GM23338 (cell line): ENCODE measurements around the gene APOL6. TPM values are rescaled to one million over a fixed set of nuclear protein-coding genes. Genes with fewer than 3 reads are reported as not detected.

Source experiments
- ATAC-seq: fragments of 200-7000 bp; cut with Tn5 transposase; 3 replicates; pipeline ENCODE4 v1.9.1; 2020
- DNase-seq: peaks from one replicate; pipeline ENCODE4 v3.0.0-alpha.2; 2015; ENCODE audit warnings: low spot score
- H2AFZ ChIP-seq: fragments of 200-600 bp; sonication (generic); 2 replicates; pipeline ENCODE4 v1.8.0; 2016; ENCODE audit warnings: antibody characterized with exemption, mild to moderate bottlenecking, moderate library complexity
- H3F3A ChIP-seq: fragments of 200-600 bp; sonication (generic); replicated peaks from 2 replicates; pipeline ENCODE4 v1.8.0; 2017; ENCODE audit warnings: antibody characterized with exemption, mixed run types, low read depth
- H3K27ac ChIP-seq: fragments of 200-600 bp; sonication (generic); 2 replicates; pipeline ENCODE4 v1.6.1; 2016; ENCODE audit warnings: low read depth
- H3K27me3 ChIP-seq: fragments of 200-600 bp; sonication (generic); 2 replicates; pipeline ENCODE4 v1.8.0; 2016; ENCODE audit warnings: mild to moderate bottlenecking, mixed run types, moderate library complexity; ENCODE audit not compliant: insufficient read depth
- H3K36me3 ChIP-seq: fragments of 200-600 bp; sonication (generic); 2 replicates; pipeline ENCODE4 v1.8.0; 2016; ENCODE audit warnings: mild to moderate bottlenecking; ENCODE audit not compliant: insufficient read depth
- H3K4me1 ChIP-seq: fragments of 200-600 bp; sonication (generic); 2 replicates; pipeline ENCODE4 v1.8.0; 2016; ENCODE audit warnings: mild to moderate bottlenecking, moderate library complexity; ENCODE audit not compliant: insufficient read depth
- H3K4me2 ChIP-seq: fragments of 200-600 bp; sonication (generic); 2 replicates; pipeline ENCODE4 v1.7.1; 2017; ENCODE audit warnings: mixed run types
- H3K4me3 ChIP-seq: fragments of 200-600 bp; sonication (generic); 2 replicates; pipeline ENCODE4 v1.6.1; 2016; ENCODE audit warnings: mixed run types
- H3K79me2 ChIP-seq: fragments of 200-600 bp; sonication (generic); replicated peaks from 2 replicates; pipeline ENCODE4 v1.8.0; 2017; ENCODE audit warnings: mild to moderate bottlenecking; ENCODE audit not compliant: insufficient read depth
- H3K9me2 ChIP-seq: fragments of 200-600 bp; sonication (generic); 2 replicates; pipeline ENCODE4 v1.8.0; 2017; ENCODE audit not compliant: insufficient read depth
- H4K20me1 ChIP-seq: fragments of 200-600 bp; sonication (generic); replicated peaks from 2 replicates; pipeline ENCODE4 v1.8.0; 2017; ENCODE audit warnings: mild to moderate bottlenecking; ENCODE audit not compliant: insufficient read depth
- H3K27ac Mint-ChIP-seq: 2 replicates; pipeline ENCODE4 v1.8.0; 2020; ENCODE audit warnings: inconsistent platforms, mild to moderate bottlenecking, moderate library complexity, mixed read lengths
- H3K27me3 Mint-ChIP-seq: 3 replicates; pipeline ENCODE4 v1.8.0; 2022; ENCODE audit warnings: low read depth, mild to moderate bottlenecking, moderate library complexity, mixed read lengths, inconsistent platforms; ENCODE audit not compliant: insufficient read depth, poor library complexity
- H3K36me3 Mint-ChIP-seq: 3 replicates; pipeline ENCODE4 v1.8.0; 2021; ENCODE audit warnings: low read depth, mild to moderate bottlenecking, inconsistent platforms, moderate library complexity, mixed read lengths
- H3K4me1 Mint-ChIP-seq: 3 replicates; pipeline ENCODE4 v1.8.0; 2020; ENCODE audit warnings: mild to moderate bottlenecking, inconsistent platforms, mixed read lengths
- H3K4me3 Mint-ChIP-seq: 3 replicates; pipeline ENCODE4 v1.8.0; 2021; ENCODE audit warnings: moderate library complexity, mild to moderate bottlenecking, inconsistent platforms, mixed read lengths
- H3K9me3 Mint-ChIP-seq: 3 replicates; pipeline ENCODE4 v1.8.0; 2020; ENCODE audit warnings: moderate library complexity, mild to moderate bottlenecking, inconsistent platforms, mixed read lengths
- EZH2 ChIP-seq: fragments of 200-600 bp; sonication (generic); IDR thresholded peaks from one replicate; pipeline ENCODE4 v1.8.0; 2017; ENCODE audit warnings: antibody characterized with exemption, mild to moderate bottlenecking, low read depth; ENCODE audit not compliant: unreplicated experiment
- EZH2phosphoT487 ChIP-seq: fragments of 200-600 bp; sonication (generic); IDR thresholded peaks from one replicate; pipeline ENCODE4 v1.8.1; 2018; ENCODE audit warnings: antibody characterized with exemption; ENCODE audit not compliant: unreplicated experiment
- JUNB ChIP-seq: IDR thresholded peaks from one replicate; pipeline ENCODE4 v1.6.1; 2016; ENCODE audit warnings: antibody characterized with exemption; ENCODE audit not compliant: unreplicated experiment
- NANOG ChIP-seq: IDR thresholded peaks from 2 replicates; pipeline ENCODE4 v1.6.1; 2016; ENCODE audit warnings: antibody characterized with exemption, borderline replicate concordance
- ZNF331 ChIP-seq: fragments of 250-450 bp; sonication (Bioruptor Pico); IDR thresholded peaks from 2 replicates; pipeline ENCODE4 v1.5.0; 2020; ENCODE audit warnings: low read depth, mild to moderate bottlenecking, moderate library complexity
- polyA plus RNA-seq: library from polyadenylated mRNA; unstranded; fragments of >200 nt; fragmentation: Nextera tagmentation; extraction: Ambion mirVana; gene quantifications from 2 replicates; pipeline ENCODE4 v1.2.1, GENCODE V29; 2016
- total RNA-seq: library from RNA; depleted of rRNA; stranded (reverse); fragments of >200 nt; shearing (Covaris generic); gene quantifications from 2 replicates; pipeline ENCODE4 v1.2.3, GENCODE V29; 2014
- TF ChIP-seq, protein P1 (sequence below), 2 experiments: fragments of 200-600 bp in 1 of 2; sonication (generic) in 1 of 2; conservative IDR thresholded peaks; 2 replicates each; pipeline versions ENCODE4 v1.5.1 to v1.6.1; 2016 to 2017; ENCODE audit warnings: antibody characterized with exemption in 2 of 2, low read depth in 2 of 2, mild to moderate bottlenecking in 2 of 2, moderate library complexity in 1 of 2
- TF ChIP-seq, protein P2 (sequence below): fragments of 250-450 bp; sonication (Bioruptor Pico); IDR thresholded peaks from 2 replicates; pipeline ENCODE4 v1.5.0; 2020; ENCODE audit warnings: mild to moderate bottlenecking, moderate library complexity
- TF ChIP-seq, protein P3 (sequence below): IDR thresholded peaks from one replicate; pipeline ENCODE4 v1.6.1; 2018; ENCODE audit warnings: antibody characterized with exemption; ENCODE audit not compliant: unreplicated experiment
- TF ChIP-seq, protein P4 (sequence below): IDR thresholded peaks from 2 replicates; pipeline ENCODE4 v1.6.1; 2016; ENCODE audit warnings: antibody characterized with exemption

The APOL6 gene
- total and polyA plus RNA-seq, 2 experiments from 2014 or later = 0.10 to 0.14 TPM

DNA sequence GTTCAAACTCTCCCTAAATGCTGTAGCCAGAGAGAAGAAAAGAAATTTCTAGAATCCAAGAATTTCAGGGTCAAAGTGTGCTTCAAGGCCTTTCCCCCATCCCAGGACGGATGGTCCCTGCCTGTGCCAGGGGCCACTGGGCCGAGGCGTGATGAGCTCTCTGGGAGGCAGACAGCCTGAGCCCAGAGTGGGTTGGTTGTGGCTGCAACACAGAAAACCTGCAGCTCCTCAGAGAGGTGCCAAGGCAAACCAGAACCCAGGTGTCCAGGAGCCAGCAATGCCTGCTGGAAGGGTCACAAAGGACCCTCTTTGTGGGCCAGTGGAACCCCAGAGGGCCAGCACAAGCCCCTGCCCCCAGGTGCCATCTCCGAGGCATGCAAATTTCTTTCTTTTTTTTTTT lies 2.6 kb upstream of the APOL6 start:
- no peak overlapping the region for H3K27ac ChIP-seq
- peaks cover 3% of the 10 kb centered on the region; the same call in 1 of the 2 replicates for H3K9me2 ChIP-seq
- H2AFZ ChIP-seq = no peak overlapping the region
- no peaks in the 10 kb centered on the region; the same call in 1 of the 3 replicates for H3K9me3 Mint-ChIP-seq
- peaks cover 6% of the 10 kb centered on the region for H3K27me3 Mint-ChIP-seq
- no peak for ATAC-seq
- H4K20me1 ChIP-seq = no peaks in the 10 kb centered on the region
- DNase-seq = no peak
- H3K36me3 ChIP-seq = no peaks in the 10 kb centered on the region
- no peak overlapping the region for H3K27ac Mint-ChIP-seq
- peaks cover 23% of the 10 kb centered on the region for H3K4me1 Mint-ChIP-seq
- H3K4me1 ChIP-seq = peaks cover 10% of the 10 kb centered on the region
- H3K79me2 ChIP-seq = no peaks in the 10 kb centered on the region
- no peak for TF ChIP-seq ZNF331 (CRISPR knock-in tag)
- TF ChIP-seq, protein P1, sequence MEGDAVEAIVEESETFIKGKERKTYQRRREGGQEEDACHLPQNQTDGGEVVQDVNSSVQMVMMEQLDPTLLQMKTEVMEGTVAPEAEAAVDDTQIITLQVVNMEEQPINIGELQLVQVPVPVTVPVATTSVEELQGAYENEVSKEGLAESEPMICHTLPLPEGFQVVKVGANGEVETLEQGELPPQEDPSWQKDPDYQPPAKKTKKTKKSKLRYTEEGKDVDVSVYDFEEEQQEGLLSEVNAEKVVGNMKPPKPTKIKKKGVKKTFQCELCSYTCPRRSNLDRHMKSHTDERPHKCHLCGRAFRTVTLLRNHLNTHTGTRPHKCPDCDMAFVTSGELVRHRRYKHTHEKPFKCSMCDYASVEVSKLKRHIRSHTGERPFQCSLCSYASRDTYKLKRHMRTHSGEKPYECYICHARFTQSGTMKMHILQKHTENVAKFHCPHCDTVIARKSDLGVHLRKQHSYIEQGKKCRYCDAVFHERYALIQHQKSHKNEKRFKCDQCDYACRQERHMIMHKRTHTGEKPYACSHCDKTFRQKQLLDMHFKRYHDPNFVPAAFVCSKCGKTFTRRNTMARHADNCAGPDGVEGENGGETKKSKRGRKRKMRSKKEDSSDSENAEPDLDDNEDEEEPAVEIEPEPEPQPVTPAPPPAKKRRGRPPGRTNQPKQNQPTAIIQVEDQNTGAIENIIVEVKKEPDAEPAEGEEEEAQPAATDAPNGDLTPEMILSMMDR (conservative IDR thresholded peaks at IDR 0.05; ENCODE audit: low read depth in 2 of 2) = no peak
- no peak for TF ChIP-seq EZH2phosphoT487
- TF ChIP-seq, protein P2, sequence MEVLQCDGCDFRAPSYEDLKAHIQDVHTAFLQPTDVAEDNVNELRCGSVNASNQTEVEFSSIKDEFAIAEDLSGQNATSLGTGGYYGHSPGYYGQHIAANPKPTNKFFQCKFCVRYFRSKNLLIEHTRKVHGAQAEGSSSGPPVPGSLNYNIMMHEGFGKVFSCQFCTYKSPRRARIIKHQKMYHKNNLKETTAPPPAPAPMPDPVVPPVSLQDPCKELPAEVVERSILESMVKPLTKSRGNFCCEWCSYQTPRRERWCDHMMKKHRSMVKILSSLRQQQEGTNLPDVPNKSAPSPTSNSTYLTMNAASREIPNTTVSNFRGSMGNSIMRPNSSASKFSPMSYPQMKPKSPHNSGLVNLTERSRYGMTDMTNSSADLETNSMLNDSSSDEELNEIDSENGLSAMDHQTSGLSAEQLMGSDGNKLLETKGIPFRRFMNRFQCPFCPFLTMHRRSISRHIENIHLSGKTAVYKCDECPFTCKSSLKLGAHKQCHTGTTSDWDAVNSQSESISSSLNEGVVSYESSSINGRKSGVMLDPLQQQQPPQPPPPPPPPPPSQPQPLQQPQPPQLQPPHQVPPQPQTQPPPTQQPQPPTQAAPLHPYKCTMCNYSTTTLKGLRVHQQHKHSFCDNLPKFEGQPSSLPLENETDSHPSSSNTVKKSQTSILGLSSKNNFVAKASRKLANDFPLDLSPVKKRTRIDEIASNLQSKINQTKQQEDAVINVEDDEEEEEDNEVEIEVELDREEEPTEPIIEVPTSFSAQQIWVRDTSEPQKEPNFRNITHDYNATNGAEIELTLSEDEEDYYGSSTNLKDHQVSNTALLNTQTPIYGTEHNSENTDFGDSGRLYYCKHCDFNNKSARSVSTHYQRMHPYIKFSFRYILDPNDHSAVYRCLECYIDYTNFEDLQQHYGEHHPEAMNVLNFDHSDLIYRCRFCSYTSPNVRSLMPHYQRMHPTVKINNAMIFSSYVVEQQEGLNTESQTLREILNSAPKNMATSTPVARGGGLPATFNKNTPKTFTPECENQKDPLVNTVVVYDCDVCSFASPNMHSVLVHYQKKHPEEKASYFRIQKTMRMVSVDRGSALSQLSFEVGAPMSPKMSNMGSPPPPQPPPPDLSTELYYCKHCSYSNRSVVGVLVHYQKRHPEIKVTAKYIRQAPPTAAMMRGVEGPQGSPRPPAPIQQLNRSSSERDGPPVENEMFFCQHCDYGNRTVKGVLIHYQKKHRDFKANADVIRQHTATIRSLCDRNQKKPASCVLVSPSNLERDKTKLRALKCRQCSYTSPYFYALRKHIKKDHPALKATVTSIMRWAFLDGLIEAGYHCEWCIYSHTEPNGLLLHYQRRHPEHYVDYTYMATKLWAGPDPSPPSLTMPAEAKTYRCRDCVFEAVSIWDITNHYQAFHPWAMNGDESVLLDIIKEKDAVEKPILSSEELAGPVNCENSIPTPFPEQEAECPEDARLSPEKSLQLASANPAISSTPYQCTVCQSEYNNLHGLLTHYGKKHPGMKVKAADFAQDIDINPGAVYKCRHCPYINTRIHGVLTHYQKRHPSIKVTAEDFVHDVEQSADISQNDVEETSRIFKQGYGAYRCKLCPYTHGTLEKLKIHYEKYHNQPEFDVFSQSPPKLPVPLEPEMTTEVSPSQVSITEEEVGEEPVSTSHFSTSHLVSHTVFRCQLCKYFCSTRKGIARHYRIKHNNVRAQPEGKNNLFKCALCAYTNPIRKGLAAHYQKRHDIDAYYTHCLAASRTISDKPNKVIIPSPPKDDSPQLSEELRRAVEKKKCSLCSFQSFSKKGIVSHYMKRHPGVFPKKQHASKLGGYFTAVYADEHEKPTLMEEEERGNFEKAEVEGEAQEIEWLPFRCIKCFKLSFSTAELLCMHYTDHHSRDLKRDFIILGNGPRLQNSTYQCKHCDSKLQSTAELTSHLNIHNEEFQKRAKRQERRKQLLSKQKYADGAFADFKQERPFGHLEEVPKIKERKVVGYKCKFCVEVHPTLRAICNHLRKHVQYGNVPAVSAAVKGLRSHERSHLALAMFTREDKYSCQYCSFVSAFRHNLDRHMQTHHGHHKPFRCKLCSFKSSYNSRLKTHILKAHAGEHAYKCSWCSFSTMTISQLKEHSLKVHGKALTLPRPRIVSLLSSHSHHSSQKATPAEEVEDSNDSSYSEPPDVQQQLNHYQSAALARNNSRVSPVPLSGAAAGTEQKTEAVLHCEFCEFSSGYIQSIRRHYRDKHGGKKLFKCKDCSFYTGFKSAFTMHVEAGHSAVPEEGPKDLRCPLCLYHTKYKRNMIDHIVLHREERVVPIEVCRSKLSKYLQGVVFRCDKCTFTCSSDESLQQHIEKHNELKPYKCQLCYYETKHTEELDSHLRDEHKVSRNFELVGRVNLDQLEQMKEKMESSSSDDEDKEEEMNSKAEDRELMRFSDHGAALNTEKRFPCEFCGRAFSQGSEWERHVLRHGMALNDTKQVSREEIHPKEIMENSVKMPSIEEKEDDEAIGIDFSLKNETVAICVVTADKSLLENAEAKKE (CRISPR knock-in tag) = no peak
- TF ChIP-seq JUNB = no peak
- no peak for TF ChIP-seq EZH2
- no peak for TF ChIP-seq NANOG
- TF ChIP-seq, protein P3, sequence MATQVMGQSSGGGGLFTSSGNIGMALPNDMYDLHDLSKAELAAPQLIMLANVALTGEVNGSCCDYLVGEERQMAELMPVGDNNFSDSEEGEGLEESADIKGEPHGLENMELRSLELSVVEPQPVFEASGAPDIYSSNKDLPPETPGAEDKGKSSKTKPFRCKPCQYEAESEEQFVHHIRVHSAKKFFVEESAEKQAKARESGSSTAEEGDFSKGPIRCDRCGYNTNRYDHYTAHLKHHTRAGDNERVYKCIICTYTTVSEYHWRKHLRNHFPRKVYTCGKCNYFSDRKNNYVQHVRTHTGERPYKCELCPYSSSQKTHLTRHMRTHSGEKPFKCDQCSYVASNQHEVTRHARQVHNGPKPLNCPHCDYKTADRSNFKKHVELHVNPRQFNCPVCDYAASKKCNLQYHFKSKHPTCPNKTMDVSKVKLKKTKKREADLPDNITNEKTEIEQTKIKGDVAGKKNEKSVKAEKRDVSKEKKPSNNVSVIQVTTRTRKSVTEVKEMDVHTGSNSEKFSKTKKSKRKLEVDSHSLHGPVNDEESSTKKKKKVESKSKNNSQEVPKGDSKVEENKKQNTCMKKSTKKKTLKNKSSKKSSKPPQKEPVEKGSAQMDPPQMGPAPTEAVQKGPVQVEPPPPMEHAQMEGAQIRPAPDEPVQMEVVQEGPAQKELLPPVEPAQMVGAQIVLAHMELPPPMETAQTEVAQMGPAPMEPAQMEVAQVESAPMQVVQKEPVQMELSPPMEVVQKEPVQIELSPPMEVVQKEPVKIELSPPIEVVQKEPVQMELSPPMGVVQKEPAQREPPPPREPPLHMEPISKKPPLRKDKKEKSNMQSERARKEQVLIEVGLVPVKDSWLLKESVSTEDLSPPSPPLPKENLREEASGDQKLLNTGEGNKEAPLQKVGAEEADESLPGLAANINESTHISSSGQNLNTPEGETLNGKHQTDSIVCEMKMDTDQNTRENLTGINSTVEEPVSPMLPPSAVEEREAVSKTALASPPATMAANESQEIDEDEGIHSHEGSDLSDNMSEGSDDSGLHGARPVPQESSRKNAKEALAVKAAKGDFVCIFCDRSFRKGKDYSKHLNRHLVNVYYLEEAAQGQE = no peak
- TF ChIP-seq, protein P4, sequence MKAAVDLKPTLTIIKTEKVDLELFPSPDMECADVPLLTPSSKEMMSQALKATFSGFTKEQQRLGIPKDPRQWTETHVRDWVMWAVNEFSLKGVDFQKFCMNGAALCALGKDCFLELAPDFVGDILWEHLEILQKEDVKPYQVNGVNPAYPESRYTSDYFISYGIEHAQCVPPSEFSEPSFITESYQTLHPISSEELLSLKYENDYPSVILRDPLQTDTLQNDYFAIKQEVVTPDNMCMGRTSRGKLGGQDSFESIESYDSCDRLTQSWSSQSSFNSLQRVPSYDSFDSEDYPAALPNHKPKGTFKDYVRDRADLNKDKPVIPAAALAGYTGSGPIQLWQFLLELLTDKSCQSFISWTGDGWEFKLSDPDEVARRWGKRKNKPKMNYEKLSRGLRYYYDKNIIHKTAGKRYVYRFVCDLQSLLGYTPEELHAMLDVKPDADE = no peak
- no peaks in the 10 kb centered on the region for H3F3A ChIP-seq
- no peak overlapping the region for H3K4me2 ChIP-seq
- H3K4me3 Mint-ChIP-seq = no peak overlapping the region
- H3K4me3 ChIP-seq = no peak overlapping the region
- H3K27me3 ChIP-seq = no peaks in the 10 kb centered on the region
- H3K36me3 Mint-ChIP-seq = no peaks in the 10 kb centered on the region
